NCI-H128 (cell line): Measurements from ENCODE around the gene SLC12A2.

Experiments
- DNase-seq: peaks from one replicate; lab custom pipeline; 2025; ENCODE audit not compliant: unreplicated experiment; lab: John Stamatoyannopoulos, UW

SLC12A2 gene

DNA sequence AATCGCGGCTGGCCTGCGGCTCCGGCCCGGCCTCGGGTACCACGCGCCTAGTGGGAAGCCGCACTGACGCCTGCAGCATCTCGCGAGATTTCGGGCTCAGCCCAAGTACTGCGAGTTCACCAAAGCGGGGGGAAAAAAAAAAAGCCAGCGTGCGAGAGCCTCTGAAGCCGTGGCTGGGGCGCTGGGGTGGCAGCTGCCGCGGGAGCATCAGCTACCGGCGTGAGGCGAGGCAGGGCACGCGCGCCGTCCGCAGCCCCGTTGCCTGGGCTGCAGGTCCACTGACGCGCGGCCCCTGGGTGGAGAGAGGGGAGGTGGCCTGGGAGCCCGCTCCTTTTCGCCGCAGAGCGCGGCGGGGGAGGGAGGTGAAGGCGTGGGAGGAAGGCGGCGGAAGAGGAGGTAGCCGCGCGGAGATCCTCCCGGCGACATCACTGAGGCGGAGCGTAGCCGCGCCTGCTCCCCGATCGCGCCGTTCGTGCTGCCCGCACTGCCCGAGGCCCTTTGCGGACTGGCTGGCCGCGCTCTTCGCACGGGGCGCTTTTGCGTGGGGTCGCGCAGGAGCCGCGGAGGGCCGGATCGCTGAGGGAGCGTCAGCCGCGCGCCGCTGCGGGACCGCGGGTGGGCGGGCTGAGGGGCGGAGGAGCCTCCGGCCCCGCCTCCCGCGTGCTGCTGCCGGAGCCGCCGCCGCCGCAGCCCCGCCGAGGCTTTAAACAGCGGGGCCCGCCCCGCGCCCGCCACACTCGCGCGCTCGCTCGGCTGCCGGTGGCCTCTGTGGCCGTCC lies at the start of gene SLC12A2:
SLC12A2 (plus strand) TSS at position 734 of the 778 bp plus-strand sequence. CDS start 189 bp downstream, outside the sequence.
- peak; percentile 56 for DNase-seq

DNA sequence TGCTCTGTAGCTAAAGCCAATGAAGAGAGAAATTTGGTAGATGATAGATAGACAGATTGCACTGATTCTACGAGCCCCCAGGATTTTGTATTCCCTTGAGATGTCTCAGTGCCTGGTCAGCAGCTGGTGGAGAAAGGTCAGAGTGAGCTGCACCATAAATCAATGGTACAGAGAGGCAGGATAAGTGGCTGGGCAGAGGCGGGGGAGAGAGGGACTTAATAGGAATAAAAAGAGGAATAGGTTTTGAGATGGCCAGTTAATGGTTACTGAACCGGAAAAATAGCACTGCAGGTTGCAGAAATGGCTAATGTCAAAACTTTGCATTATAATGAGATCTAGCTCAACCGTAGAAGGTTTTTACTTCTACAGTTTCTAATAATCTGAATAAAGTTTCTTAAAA lies 47.9 kb upstream of the SLC12A2 start:
- DNase-seq, result no peak

DNA sequence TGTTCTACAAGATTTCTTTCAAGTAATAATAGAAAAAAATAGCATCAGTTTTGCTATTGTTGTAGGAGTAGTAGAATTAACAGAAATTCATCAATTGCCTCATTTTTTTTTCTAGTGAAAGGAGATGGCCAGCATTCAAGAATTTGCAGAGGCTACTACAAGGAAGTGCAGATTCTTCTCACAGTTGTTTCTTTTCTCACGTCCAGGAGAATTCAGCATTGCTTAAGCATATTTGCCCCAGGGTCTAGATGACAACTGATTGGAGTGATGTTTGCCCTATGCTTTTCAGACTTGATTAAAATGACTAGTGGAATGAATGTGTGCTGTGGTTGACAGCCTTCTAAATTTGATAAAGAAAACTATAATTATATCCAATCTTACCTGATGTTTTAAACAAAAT lies 46.6 kb upstream of the SLC12A2 start:
- no peak for DNase-seq

DNA sequence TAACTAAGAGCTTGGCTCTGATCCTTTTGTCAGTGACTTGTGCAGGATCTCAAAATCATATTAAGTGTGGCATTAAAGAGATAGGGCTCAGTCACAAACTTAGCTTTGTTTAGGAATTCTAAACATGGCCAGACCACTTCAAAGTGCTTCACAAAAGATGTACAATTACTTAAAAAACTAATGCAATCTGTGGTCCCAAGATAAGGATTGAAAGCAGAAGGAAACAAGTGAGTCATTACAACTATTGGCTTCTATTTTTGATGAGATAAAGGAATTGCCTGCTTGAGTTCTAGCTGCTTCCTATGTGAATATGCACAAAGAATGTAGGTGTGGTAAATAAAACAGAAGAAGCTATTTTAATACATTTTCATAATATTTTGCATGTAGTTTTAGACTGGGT lies 44.9 kb upstream of the SLC12A2 start:
- DNase-seq, result no peak

DNA sequence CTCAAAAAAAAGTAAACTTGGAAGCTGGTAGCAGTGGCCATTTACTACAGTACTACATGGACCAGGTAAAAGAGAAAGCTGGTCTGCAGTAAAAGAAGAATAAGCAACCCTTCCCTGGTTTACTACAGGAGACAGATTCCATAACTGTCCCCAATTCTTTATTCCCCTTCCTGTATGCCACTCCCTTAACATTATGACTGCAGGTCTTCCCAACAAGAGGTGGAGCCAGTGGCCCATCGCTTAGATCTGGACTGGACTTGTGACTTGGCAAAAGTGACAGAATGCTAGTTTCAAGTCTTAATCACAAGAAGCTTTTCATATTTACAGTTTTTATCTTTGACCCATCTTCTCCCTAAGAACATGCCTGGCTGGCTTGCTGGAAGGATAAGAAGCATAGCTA lies 42.6 kb upstream of the SLC12A2 start:
- no peak for DNase-seq

DNA sequence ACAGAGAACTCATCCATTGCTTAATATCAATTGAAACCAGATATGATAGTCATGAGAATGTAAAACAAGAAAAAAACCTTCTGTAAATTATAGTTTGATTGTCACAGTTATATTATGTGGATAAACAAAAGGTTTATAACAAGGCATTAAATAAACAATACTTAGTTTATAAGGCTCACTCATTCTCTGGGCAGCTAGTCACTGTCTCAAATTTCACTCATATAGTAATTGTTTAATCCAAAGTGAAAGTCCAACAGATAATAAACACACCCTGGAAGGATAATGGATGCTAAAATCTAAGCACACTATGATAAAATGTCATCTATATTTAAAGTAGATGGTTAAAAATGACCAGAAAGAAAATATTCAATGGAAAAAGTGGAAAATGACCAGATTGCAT lies 30.8 kb upstream of the SLC12A2 start:
- no peak for DNase-seq

DNA sequence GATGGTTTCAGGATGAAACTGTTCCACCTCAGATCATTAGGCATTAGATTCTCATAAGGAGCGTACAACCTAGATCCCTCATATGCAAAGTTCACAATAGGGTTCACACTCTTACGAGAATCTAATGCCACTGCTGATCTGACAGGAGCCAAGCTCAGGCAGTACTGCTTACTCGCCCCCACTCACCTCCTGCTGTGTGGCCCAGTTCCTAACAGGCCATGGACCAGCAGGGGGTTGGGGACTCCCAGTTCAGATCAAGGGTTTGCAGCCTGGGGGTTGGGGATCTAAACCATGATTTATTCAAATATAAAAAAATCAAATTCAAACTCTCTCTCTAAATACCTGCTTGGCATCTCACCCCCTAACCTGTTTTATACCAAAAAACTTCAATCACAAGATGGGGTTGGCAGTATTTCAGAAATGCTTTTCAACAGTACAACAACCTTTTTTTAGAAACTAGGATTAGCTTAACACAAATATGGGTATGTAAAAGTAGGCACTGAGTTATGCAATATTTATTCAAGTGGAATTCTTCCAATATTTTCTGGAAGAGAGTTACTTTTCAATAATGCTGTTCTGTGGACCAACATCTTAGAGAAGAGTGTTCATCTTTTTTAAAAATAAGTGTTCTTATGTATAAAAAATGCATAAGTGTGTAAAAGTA lies 30.1 kb upstream of the SLC12A2 start:
- DNase-seq, result no peak

DNA sequence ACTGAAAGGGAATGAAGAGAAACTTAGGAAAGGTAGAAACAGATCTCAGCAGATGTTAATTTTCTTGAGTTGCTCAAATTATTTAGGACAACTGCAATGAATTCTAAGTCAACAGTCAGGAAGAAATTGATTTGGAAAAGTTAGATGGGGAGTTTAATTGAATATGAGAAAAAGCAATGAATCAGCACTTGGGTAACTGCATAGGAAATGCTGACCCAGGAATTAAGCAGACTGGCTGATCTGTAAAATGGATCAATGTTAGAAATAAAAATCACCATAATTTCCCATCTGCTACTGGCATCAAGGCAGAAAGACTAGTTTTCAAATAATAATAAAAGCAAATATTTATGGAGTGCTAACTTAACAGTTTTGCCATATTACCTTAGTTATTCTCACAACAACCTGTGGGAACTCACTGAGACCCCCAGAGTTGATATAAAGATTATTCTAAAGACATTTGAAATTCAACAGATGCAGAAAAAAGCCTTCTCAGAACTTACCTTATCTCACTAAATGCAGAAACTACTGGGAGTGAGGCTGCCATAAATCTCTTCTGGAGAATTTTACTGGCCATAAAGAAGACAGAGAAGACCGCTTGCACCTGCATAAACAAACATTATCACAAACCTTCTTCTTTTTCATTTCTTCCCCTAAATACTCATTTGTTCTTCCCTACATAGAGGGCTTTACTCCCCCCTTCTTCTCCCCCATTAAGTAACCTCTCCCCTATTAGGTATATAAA lies 22.8 kb upstream of the SLC12A2 start:
- no peak for DNase-seq

DNA sequence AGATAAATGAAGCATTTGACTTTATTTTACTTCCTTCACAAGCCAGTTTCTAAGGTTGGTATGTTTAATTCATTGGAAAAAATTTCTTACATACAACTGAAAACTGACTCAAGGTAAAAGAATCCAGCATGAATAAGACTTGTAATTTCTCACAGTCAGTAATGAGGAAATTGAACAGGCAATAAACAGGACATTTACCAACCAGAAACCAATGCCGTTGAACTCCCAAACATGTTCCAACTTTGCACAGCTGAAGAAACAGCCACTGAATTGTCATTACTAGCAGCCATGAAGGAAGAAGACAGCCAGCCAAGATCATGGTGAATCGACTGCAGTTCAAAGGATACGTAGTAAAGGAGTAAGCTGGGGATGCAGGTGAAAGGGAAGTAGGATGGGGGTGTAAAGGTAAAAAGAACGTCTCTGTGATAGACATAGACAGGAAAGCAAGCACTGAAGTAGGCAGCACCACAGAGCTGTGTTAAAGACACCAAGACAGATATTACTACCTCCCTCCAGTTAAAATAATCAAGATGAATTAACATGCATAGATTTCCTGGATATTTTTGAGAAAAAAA lies 21.3 kb upstream of the SLC12A2 start:
- DNase-seq, result no peak

DNA sequence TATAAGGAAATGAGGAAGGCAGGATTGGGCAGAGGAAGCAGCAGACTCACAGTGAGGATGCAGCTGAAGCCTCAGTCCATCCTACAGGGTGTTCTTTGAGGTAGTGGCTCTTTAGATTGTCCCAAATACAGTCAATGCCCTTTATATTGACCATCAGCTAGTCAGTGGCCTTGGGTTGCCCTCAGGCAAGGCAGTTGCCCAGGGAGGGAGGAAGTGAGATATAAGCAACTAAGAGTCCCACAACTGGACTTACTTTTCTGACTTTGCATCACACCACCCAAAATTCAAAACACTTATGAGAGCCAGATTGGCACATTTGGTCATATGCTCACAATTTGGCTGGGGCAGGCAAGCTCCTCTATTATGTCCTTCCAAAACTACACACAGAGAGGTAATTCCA lies 9.4 kb upstream of the SLC12A2 start:
- DNase-seq, result no peak

DNA sequence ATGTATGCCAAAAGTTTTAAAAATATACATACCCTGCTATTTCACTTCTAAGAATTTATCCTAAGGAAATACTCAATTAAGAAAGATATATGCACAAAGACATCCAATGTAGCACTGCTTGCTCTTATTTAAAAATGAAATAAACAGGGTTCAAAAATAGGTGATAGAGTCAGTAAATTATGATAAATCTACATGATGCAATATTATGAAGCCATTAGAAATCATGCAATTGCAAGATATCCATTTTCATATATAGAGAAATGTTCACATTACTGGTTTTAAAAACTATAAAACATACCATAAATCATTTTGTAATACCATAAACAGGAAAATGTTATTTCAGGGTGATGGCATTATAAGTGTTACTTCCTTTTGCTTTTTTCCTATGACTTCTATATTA lies 8.6 kb upstream of the SLC12A2 start:
- no peak for DNase-seq

DNA sequence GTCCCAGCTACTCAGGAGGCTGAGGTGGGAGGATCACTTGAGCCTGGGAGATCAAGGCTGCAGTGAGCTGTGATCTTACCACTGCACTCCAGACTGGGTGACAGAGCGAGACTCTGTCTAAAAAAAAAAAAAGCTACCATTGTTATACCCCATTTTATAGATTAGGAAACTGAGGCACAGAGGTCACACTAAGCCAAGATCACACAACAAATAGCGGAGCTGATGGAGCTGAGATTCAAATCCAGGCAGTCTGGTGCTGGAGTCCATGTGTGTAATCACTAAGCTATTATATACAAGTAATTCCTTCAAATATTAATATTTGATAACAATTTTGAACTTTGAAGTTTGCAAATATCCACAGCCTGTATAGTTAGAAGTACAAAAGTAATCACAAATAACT lies 6.0 kb upstream of the SLC12A2 start:
- DNase-seq, result no peak

DNA sequence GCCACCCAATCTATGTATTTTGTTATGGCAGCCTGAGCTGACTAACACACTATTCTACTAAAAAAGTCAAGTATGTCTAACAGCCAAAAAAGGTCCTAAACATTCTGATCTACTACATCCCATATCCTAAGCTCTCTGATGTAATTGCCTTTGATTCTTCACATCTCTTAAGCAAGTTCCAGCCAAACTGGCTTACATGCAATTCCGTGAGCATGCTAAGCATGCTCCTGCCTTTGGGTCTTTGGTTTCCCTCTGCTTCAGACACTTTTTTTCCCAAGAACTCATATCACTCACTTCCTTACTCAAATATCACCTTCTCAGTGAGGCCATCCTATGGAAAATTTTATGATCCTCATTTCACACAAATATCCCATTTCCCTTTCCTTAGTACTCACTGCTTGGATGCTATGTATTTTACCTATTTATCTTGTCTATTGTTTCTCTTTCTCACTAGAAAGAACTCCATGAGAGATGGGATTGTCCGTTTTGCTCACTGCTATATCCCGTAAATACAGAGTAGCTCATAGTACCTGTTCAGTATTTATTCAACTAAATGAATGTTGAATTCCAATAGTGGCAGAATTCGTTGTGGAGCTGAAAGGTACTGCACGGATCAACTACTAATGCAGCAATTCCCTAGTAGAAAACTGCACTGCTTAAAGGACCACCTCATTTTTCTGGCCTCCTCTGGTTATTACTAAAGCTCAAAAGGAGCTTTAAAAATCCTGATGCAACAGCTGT lies 2.3 kb upstream of the SLC12A2 start:
- no peak for DNase-seq

DNA sequence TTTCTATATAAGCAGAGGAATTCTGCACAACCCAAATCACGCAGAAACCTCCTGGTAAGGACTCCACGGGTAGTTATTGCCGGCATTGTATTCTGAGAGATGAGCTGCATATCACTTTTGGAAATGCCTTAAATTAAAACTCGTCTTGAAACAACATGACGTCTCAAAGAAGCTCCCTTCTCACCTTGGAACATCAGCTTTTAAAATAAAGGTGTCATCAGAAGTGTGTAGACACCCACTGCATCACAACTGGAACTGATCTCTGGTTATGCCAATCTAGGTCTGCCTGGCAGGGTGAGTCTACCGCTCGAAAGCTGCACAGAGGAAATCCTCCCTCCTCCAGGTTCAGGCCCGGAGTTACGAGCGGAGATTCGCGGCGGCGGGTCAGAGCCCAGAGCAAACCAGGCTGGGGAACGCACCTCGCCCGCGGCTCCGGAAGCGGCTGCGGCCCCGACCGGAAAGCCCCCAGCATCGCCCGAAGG lies 974 bp upstream of the SLC12A2 start:
- no peak for DNase-seq

DNA sequence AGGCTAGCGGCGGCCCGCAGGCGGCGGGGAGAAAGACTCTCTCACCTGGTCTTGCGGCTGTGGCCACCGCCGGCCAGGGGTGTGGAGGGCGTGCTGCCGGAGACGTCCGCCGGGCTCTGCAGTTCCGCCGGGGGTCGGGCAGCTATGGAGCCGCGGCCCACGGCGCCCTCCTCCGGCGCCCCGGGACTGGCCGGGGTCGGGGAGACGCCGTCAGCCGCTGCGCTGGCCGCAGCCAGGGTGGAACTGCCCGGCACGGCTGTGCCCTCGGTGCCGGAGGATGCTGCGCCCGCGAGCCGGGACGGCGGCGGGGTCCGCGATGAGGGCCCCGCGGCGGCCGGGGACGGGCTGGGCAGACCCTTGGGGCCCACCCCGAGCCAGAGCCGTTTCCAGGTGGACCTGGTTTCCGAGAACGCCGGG lies 253 bp downstream of the SLC12A2 start:
- no peak for DNase-seq

DNA sequence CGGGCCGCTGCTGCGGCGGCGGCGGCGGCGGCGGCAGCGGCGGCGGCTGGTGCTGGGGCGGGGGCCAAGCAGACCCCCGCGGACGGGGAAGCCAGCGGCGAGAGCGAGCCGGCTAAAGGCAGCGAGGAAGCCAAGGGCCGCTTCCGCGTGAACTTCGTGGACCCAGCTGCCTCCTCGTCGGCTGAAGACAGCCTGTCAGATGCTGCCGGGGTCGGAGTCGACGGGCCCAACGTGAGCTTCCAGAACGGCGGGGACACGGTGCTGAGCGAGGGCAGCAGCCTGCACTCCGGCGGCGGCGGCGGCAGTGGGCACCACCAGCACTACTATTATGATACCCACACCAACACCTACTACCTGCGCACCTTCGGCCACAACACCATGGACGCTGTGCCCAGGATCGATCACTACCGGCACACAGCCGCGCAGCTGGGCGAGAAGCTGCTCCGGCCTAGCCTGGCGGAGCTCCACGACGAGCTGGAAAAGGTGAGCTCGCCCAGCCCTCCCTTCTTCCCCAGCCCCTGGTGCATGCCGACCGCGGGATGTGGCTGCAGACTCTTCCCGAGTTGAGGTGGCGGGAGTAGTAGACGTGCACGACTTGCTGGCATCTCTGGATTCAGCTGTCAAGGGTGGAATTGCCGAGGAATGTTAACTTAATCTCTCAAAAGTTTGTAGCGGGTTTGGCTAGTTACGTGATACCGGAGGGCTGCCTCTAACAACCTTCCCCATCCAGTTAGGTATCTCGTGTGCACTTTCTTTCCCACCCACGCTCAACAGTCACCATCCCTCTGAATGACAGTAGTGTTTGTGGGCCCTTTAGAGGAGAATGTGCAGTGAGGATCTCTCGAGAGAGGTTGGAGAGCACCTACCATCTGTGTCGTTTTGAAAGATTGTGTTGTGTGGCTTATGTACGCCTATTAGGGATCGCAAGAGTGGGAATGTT lies 932 bp downstream of the SLC12A2 start:
- no peak for DNase-seq

DNA sequence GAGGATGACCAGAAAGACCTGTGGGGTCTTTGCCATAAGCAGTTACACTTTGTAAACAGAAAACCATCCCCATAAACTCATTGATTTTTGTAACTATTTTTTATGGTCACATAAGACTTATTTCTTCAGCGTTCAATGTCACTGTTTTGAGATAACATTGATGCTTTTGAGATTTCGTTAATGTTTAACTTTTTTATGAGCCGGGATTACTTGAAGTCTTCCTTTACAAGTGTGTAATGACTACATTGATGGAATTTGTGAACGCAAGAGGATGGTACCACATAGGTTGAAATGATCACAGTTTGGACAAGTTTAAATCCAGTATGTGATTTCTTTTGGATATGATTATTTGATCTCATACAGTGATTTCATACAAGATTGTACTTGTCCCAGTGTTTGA lies 1.8 kb downstream of the SLC12A2 start:
- DNase-seq, result no peak

DNA sequence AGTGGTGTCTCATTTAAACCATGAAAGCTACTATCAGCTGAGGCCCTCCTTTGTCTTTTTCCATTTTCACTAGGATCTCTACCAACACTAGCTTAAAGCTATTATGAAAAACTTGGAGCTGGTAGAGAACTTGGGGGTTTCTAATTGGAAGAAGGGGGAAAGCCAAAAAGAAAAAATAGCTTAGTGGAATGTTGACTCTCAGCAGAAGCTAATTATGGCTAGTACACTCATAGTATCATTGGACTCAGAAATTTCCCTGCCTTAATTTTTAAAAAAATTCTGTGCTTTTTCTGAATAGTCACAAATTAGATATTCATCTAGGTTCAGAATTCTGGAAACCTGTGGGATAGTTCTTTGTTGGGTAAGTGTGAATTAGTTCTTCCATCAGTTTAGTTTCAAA lies 8.0 kb downstream of the SLC12A2 start:
- DNase-seq, result no peak

DNA sequence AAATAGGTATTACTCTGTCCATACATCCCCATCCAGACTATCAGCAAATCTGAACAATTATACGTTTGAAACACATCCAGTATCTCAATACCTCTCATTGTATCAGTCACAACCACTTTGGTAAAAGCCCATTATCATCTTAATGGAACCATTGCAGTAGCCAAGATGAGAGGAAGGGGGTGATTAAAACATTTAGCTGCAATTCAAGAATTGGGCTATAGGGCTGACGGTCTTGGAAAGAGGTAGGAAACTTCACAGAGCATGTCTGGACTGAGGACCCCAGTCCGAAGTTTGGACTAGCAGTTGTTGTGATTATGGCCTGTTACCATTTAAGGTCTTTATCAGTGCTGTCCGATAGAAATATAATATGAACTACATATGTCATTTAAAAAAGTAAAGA lies 8.6 kb downstream of the SLC12A2 start:
- no peak for DNase-seq

DNA sequence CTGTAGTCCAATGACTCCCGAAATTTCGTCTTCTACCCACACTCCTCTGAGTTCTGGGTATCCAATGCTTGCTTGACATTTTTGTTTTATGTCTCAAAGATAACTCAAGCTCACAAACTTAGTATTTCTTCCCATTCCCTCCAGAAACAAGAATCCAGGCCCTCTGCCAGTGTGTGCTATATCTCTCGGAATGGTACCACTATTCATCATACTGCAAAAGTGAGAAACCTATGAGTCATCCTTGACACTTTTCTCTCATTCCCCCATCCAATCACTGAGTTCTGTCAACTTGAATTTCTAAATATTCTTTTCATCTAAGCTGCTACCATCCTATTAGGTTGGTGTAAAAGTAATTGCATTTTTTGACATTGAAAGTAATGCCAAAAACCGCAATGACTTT lies 9.8 kb downstream of the SLC12A2 start:
- no peak for DNase-seq
